22Rv1 (cell line): Measurements from ENCODE around the gene NLGN3.

Source experiments
- H3K27ac ChIP-seq: fragments of 450-650 bp; 2 replicates; pipeline ENCODE4 v1.5.1; 2017
- ZFX ChIP-seq: fragments of 450-650 bp; IDR thresholded peaks from 2 replicates; pipeline ENCODE4 v1.6.1; 2017; ENCODE audit warnings: antibody characterized with exemption, borderline replicate concordance
- TF ChIP-seq, protein P1 (sequence below): fragments of 450-650 bp; IDR thresholded peaks from 2 replicates; pipeline ENCODE4 v1.5.1; 2017; ENCODE audit warnings: mild to moderate bottlenecking

NLGN3 gene

GRCh38 chrX:71170660-71171059 lies 26.0 kb downstream of the NLGN3 start:
- no peak overlapping the region for H3K27ac ChIP-seq

GRCh38 chrX:71171110-71171801 lies 26.6 kb downstream of the NLGN3 start:
- TF ChIP-seq, protein P1, sequence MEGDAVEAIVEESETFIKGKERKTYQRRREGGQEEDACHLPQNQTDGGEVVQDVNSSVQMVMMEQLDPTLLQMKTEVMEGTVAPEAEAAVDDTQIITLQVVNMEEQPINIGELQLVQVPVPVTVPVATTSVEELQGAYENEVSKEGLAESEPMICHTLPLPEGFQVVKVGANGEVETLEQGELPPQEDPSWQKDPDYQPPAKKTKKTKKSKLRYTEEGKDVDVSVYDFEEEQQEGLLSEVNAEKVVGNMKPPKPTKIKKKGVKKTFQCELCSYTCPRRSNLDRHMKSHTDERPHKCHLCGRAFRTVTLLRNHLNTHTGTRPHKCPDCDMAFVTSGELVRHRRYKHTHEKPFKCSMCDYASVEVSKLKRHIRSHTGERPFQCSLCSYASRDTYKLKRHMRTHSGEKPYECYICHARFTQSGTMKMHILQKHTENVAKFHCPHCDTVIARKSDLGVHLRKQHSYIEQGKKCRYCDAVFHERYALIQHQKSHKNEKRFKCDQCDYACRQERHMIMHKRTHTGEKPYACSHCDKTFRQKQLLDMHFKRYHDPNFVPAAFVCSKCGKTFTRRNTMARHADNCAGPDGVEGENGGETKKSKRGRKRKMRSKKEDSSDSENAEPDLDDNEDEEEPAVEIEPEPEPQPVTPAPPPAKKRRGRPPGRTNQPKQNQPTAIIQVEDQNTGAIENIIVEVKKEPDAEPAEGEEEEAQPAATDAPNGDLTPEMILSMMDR: no peak
- TF ChIP-seq ZFX: no peak
- H3K27ac ChIP-seq: no peak overlapping the region

More at GRCh38 chrX:71170660-71171059, 26.0 kb downstream of the NLGN3 start:
- TF ChIP-seq, protein P1: no peak

DNA sequence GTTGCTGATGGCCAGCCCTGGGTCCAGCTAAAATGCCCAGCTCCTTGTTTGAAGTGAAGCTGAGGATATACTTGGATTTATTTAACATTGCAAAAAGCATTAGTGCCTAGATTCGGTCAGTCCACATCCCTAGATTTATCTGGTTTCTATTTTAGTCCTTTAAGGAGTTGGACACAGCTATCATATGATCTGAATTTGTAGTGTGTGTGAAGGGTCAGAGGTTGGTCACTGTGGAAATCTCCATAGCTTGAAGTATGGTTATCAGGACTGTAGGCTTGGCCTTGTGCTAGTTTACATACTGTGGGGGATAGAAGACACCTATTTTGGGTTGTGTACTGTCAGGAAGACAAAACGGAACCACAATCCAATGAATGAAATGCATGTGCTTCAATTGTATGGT lies 28.8 kb downstream of the NLGN3 start:
- no peak overlapping the region for H3K27ac ChIP-seq
- no peak for TF ChIP-seq ZFX
- TF ChIP-seq, protein P1: no peak

- no peak overlapping the region for H3K27ac ChIP-seq
- TF ChIP-seq, protein P1: no peak
- no peak for TF ChIP-seq ZFX
Measured at GRCh38 chrX:71174795-71175194, 30.2 kb downstream of the NLGN3 start.

DNA sequence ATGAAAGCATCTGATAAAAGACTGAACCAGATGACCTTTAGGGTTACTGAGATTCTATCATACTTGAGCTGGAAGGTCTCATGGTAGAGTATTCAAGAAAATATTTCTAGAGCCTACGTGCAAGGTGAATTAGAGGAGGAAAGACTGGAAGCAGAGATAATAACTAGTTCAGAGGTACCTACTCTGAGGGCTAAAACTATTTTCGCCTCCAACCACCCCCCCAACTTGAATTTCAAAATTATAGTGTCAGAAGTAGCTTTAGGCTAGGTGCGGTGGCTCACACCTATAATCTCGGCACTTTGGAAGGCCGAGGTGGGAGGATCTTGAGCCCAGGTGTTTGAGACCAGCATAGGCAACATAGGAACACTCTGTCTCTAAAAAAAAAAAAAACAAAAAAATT lies 30.9 kb downstream of the NLGN3 start:
- H3K27ac ChIP-seq: no peak overlapping the region
- no peak for TF ChIP-seq ZFX
- TF ChIP-seq, protein P1: no peak

DNA sequence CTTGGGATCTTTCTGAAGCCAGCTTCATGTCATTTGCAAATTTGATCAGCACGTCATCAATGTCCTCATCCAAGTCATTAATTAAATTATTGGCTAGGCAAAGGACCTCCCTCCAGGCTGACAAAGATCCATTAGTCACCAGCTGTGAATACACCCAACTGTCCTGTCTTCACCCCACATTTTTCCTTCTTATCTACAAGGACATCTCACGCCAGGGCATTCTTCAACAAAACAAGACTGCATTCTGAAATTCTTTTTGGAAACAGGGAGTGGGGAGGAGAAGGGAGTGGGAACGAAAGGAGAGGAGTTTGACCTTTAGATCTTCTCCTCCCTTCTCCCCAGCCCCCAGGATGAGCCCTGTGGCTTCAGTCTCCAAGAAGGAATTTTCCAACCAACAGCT lies 32.7 kb downstream of the NLGN3 start:
- TF ChIP-seq, protein P1: no peak
- TF ChIP-seq ZFX: no peak
- H3K27ac ChIP-seq: no peak overlapping the region

- TF ChIP-seq ZFX: no peak
- TF ChIP-seq, protein P1: peak; percentile 54
- H3K27ac ChIP-seq: no peak overlapping the region
Measured at GRCh38 chrX:71178908-71179307, 34.3 kb downstream of the NLGN3 start.

DNA sequence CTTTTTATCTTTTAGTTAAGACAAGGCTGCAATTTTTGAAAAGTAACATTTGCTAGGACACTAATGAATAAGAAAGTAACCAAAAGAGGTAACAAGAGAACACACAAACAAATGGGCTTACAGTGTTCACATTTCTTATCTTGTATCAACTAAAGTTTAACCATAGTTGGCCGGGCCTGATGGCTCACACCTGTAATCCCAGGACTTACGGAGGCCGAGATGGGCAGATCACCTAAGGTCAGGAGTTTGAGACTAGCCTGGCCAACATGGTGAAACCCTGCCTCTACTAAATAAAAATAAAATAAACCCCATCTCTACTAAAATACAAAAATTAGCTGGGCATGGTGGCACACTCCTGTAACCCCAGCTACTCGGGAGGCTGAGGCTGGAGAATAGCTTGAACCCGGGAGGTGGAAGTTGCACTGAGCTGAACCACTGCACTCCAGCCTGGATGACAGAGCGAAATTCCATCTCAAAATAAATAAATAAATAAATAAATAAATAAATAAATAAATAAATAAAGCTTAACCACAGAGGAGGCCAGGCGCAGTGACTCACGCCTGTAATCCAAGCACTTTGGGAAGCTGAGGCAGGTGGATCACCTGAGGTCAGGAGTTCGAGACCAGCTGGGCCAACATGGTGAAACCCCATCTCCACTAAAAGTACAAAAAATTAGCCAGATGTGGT lies 36.1 kb downstream of the NLGN3 start:
- peak overlapping the region; percentile 79; the same call in 1 of the 2 replicates for H3K27ac ChIP-seq
